Activated CD4-positive, alpha-beta T cell treated with anti-CD3 and anti-CD28 coated beads, Interleukin-2, amount 10 ng/mL, durations not matched to agents 24 days and 14 days (primary cell): ENCODE results near the gene SSB. TPM values are rescaled to one million over a fixed set of nuclear protein-coding genes. Genes with fewer than 3 reads are reported as not detected.

Experiments used
- DNase-seq: peaks from one replicate; pipeline ENCODE4 v3.0.0; 2022
- H3K27ac Mint-ChIP-seq: one replicate; pipeline ENCODE4 v1.8.0; 2022; ENCODE audit warnings: mild to moderate bottlenecking, mixed read lengths
- H3K27me3 Mint-ChIP-seq: one replicate; pipeline ENCODE4 v1.8.0; 2022; ENCODE audit warnings: mixed read lengths
- H3K36me3 Mint-ChIP-seq: one replicate; pipeline ENCODE4 v1.8.0; 2022; ENCODE audit warnings: low read depth, mild to moderate bottlenecking, mixed read lengths
- H3K4me1 Mint-ChIP-seq: one replicate; pipeline ENCODE4 v1.8.0; 2021; ENCODE audit warnings: mixed read lengths
- H3K4me3 Mint-ChIP-seq: one replicate; pipeline ENCODE4 v1.8.0; 2022; ENCODE audit warnings: mild to moderate bottlenecking, moderate library complexity, mixed read lengths
- H3K9me3 Mint-ChIP-seq: one replicate; pipeline ENCODE4 v1.8.0; 2021; ENCODE audit warnings: mixed read lengths
- intact Hi-C: fragments of 100-400 bp; cut with micrococcal nuclease; formaldehyde crosslinking; loops from one replicate; pipeline ENCODE4 v1.15.1; 2023
- total RNA-seq: library from RNA; stranded (reverse); gene quantifications from 2 replicates; pipeline ENCODE4 v1.2.3, GENCODE V29; 2022

Gene SSB
- total RNA-seq, 1 donor from 2014 or later, result 113 TPM

- no peak for DNase-seq
- H3K27me3 Mint-ChIP-seq, result no peaks in the 10 kb centered on the region
- peaks cover 3% of the 10 kb centered on the region for H3K36me3 Mint-ChIP-seq
- no peak overlapping the region for H3K27ac Mint-ChIP-seq
- no peak overlapping the region for H3K4me3 Mint-ChIP-seq
- no peaks in the 10 kb centered on the region for H3K9me3 Mint-ChIP-seq
- intact Hi-C loops, result no loop called here
- peaks cover 2% of the 10 kb centered on the region for H3K4me1 Mint-ChIP-seq
Observed at GRCh38 chr2:169860149-169860548, 61.5 kb downstream of the SSB start.

Other genes starting within 250 kb of the SSB start
- 55.2 and 56.5 TPM in 2 replicates for gene FASTKD1, start 225.0 kb upstream of the SSB start, total RNA-seq
- 59.9 and 69.3 TPM in 2 replicates for gene PPIG, start 214.5 kb upstream of the SSB start, total RNA-seq
- not detected in 2 replicates for gene CFAP210, start 104.5 kb upstream of the SSB start, total RNA-seq
- gene PHOSPHO2, start 104.4 kb upstream of the SSB start, total RNA-seq, result 3.0 and 3.2 TPM in 2 replicates
- gene KLHL23, start 65.0 kb upstream of the SSB start, total RNA-seq, result 8.6 and 9.1 TPM in 2 replicates
- 99.7 and 102 TPM in 2 replicates for gene METTL5, start 26.0 kb downstream of the SSB start, total RNA-seq
- 25.8 and 26.0 TPM in 2 replicates for gene UBR3, start 28.6 kb downstream of the SSB start, total RNA-seq